K562 (cell line): ENCODE results near the gene SMAD3. TPM values are rescaled to one million over a fixed set of nuclear protein-coding genes. Genes with fewer than 3 reads are reported as not detected.
A peak's percentile ranks its signal among the peaks of the same experiment; 100 is the strongest.

Source experiments
- ATAC-seq: fragments of 200-7000 bp; cut with Tn5 transposase; 3 replicates; pipeline ENCODE4 v1.9.1; 2020; ENCODE audit warnings: moderate library complexity
- BruUV-seq: library from RNA; stranded (reverse); fragments of 400-500 nt; replicated peaks from 2 replicates; lab custom pipeline; 2021; lab: Mats Ljungman, UMichigan
- CTCF ChIA-PET: fragments of 300-600 bp; formaldehyde crosslinking; extraction: SDS; loops from one replicate; lab custom pipeline; 2021; ENCODE audit warnings: low intra/inter-chr PET ratio; lab: Yijun Ruan, JAX
- POLR2A ChIA-PET: fragments of 300-600, 350-650 bp; sonication (Branson Sonifier 250); formaldehyde crosslinking; extraction: SDS; loops from one replicate; lab custom pipeline; 2021; ENCODE audit warnings: antibody characterized with exemption, inconsistent platforms; lab: Yijun Ruan, JAX
- DNase-seq, 4 experiments: peaks; one replicate each; pipeline versions ENCODE4 v3.0.0 to v3.0.0-alpha.2; 2011 to 2018; ENCODE audit warnings: low spot score in 3 of 4, mixed read lengths in 3 of 4; ENCODE audit errors: extremely low read depth in 1 of 4
- FAIRE-seq: peaks from 2 replicates; lab custom pipeline; 2011; peaks lifted over from hg19 to GRCh38; lab: Jason Lieb, UNC
- H2AFZ ChIP-seq: 2 replicates; pipeline ENCODE4 v1.6.0; 2011; ENCODE audit warnings: low read depth, low read length, control low read depth, inconsistent platforms
- H3K27ac ChIP-seq: fragments of 200-600 bp; 3 replicates; pipeline ENCODE4 v1.8.0; 2011; ENCODE audit warnings: low read depth, mild to moderate bottlenecking, control low read depth, inconsistent platforms, low read length, moderate library complexity, mixed read lengths; ENCODE audit errors: extremely low read depth
- H3K27me3 ChIP-seq, 2 experiments: fragments of 300-600 bp in 1 of 2; 2 replicates in 1 of 2; 3 replicates in 1 of 2; pipeline versions ENCODE4 v1.6.0 to v1.8.0; 2011; ENCODE audit warnings: inconsistent platforms in 2 of 2, low read length in 2 of 2, mild to moderate bottlenecking in 1 of 2, mixed read lengths in 1 of 2, moderate library complexity in 1 of 2; ENCODE audit not compliant: control insufficient read depth in 2 of 2, insufficient read depth in 2 of 2
- H3K36me3 ChIP-seq: fragments of 300-600 bp; 3 replicates; pipeline ENCODE4 v1.8.0; 2011; ENCODE audit warnings: mild to moderate bottlenecking, low read length, inconsistent platforms; ENCODE audit not compliant: control insufficient read depth, insufficient read depth
- H3K4me1 ChIP-seq, 2 experiments: fragments of 200-600 bp in 1 of 2; replicated peaks in 1 of 2; 2 replicates in 1 of 2; 3 replicates in 1 of 2; pipeline versions ENCODE4 v1.5.1 to v1.8.0; 2011; ENCODE audit warnings: inconsistent platforms in 2 of 2, low read length in 2 of 2, mild to moderate bottlenecking in 1 of 2, mixed read lengths in 1 of 2, moderate library complexity in 1 of 2; ENCODE audit not compliant: control insufficient read depth in 2 of 2, insufficient read depth in 2 of 2
- H3K4me2 ChIP-seq: 2 replicates; pipeline ENCODE4 v1.6.1; 2011; ENCODE audit warnings: low read length, control low read depth, inconsistent platforms, mixed read lengths; ENCODE audit not compliant: insufficient read depth
- H3K4me3 ChIP-seq: fragments of 200-600 bp; sonication (generic), shearing (Covaris generic); 2 replicates; pipeline ENCODE4 v1.5.1; 2016; ENCODE audit warnings: control low read depth, inconsistent platforms
- H3K79me2 ChIP-seq: fragments of 200-600 bp; 3 replicates; pipeline ENCODE4 v1.8.0; 2011; ENCODE audit warnings: low read length, inconsistent platforms; ENCODE audit not compliant: control insufficient read depth, insufficient read depth
- H3K9ac ChIP-seq, 2 experiments: 2 replicates each; pipeline versions ENCODE4 v1.6.0 to v1.6.1; 2011; ENCODE audit warnings: low read depth in 2 of 2, low read length in 2 of 2, control low read depth in 1 of 2, inconsistent platforms in 1 of 2, mild to moderate bottlenecking in 1 of 2, mixed read lengths in 1 of 2; ENCODE audit not compliant: insufficient read depth in 1 of 2
- H3K9me1 ChIP-seq: one replicate; pipeline ENCODE4 v1.6.0; 2011; ENCODE audit warnings: inconsistent platforms, mild to moderate bottlenecking, low read length, moderate library complexity; ENCODE audit not compliant: control insufficient read depth, insufficient read depth
- H3K9me3 ChIP-seq: replicated peaks from 2 replicates; pipeline ENCODE4 v1.5.1; 2011; ENCODE audit warnings: low read depth, low read length, inconsistent platforms; ENCODE audit not compliant: control insufficient read depth, insufficient read depth
- H4K20me1 ChIP-seq: replicated peaks from 2 replicates; pipeline ENCODE4 v1.6.1; 2011; ENCODE audit warnings: low read length, inconsistent platforms, mixed read lengths; ENCODE audit not compliant: control insufficient read depth, insufficient read depth
- CEBPG ChIP-seq, 3 experiments: fragments of 200-800 bp in 1 of 3; sonication (Bioruptor generic) in 1 of 3; sonication (generic) in 1 of 3; formaldehyde crosslinking in 1 of 3; IDR thresholded peaks in 2 of 3; conservative IDR thresholded peaks in 1 of 3; 2 replicates each; pipeline versions ENCODE4 v1.6.1 to v1.8.0; 2016 to 2022; ENCODE audit warnings: missing compliant biosample characterization in 2 of 3, missing genetic modification characterization in 2 of 3, mild to moderate bottlenecking in 1 of 3, missing genetic modification reagents in 1 of 3
- EP400 ChIP-seq: fragments of 450-650 bp; IDR thresholded peaks from 2 replicates; pipeline ENCODE4 v1.6.1; 2017; ENCODE audit warnings: antibody characterized with exemption, mild to moderate bottlenecking, moderate library complexity
- HNRNPLL ChIP-seq: fragments of 200-400 bp; formaldehyde crosslinking; IDR thresholded peaks from 2 replicates; pipeline ENCODE4 v1.6.1; 2017; ENCODE audit warnings: low read length, low read depth, mild to moderate bottlenecking; ENCODE audit not compliant: poor library complexity, severe bottlenecking
- MAZ ChIP-seq, 2 experiments: fragments of 450-650 bp in 1 of 2; sonication (generic) in 1 of 2; formaldehyde crosslinking; IDR thresholded peaks in 1 of 2; conservative IDR thresholded peaks in 1 of 2; 2 replicates each; pipeline versions ENCODE4 v1.4.0 to v1.5.0; 2020; ENCODE audit warnings: mild to moderate bottlenecking in 1 of 2, missing genetic modification reagents in 1 of 2
- NEUROD1 ChIP-seq: fragments of 150-350 bp; IDR thresholded peaks from 2 replicates; pipeline ENCODE4 v1.6.1; 2014; ENCODE audit warnings: borderline replicate concordance, low read length, low read depth; ENCODE audit not compliant: partially characterized antibody
- NFATC3 ChIP-seq: fragments of 450-650 bp; IDR thresholded peaks from 2 replicates; pipeline ENCODE4 v1.6.1; 2017; ENCODE audit warnings: mild to moderate bottlenecking
- NR1H2 ChIP-seq: sonication (generic); formaldehyde crosslinking; IDR thresholded peaks from 2 replicates; pipeline ENCODE4 v1.4.0; 2020; ENCODE audit warnings: mild to moderate bottlenecking, missing genetic modification reagents
- PTBP1 ChIP-seq: fragments of 200-400 bp; formaldehyde crosslinking; IDR thresholded peaks from 2 replicates; pipeline ENCODE4 v1.6.1; 2017; ENCODE audit warnings: low read depth, low read length
- PTRF ChIP-seq: fragments of 450-650 bp; IDR thresholded peaks from 2 replicates; pipeline ENCODE4 v1.6.1; 2016; ENCODE audit warnings: mild to moderate bottlenecking, missing genetic modification characterization, missing compliant biosample characterization
- SMARCA5 ChIP-seq: fragments of 450-650 bp; IDR thresholded peaks from 2 replicates; pipeline ENCODE4 v1.6.1; 2016
- ZBTB7A ChIP-seq: IDR thresholded peaks from 2 replicates; pipeline ENCODE4 v1.6.1; 2011; ENCODE audit warnings: low read depth, mild to moderate bottlenecking, low read length, moderate library complexity, borderline replicate concordance; ENCODE audit not compliant: control insufficient read depth
- ZFP36 ChIP-seq: fragments of 150-350 bp; IDR thresholded peaks from 2 replicates; pipeline ENCODE4 v1.6.1; 2018; ENCODE audit warnings: low read length, low read depth; ENCODE audit not compliant: partially characterized antibody
- ZNF263 ChIP-seq: sonication (generic); formaldehyde crosslinking; IDR thresholded peaks from 2 replicates; pipeline ENCODE4 v1.8.0; 2022; ENCODE audit warnings: mild to moderate bottlenecking, missing genetic modification reagents, borderline replicate concordance
- ZSCAN29 ChIP-seq: fragments of 450-650 bp; IDR thresholded peaks from 2 replicates; pipeline ENCODE4 v1.6.1; 2017
- WGBS: fragments of 100-300 bp; shearing (Covaris generic); methylation state at CpG from one replicate; pipeline ENCODE4 v1.1.6; 2016; ENCODE audit warnings: low coverage, mixed read lengths; ENCODE audit not compliant: insufficient coverage; ENCODE audit errors: missing lambda C conversion rate; 5-methylcytosine and 5-hydroxymethylcytosine counted together
- in situ Hi-C: fragments of 300-500 bp; cut with MboI; formaldehyde crosslinking; loops from 4 replicates; pipeline ENCODE4 v1.15.0; 2018; ENCODE audit warnings: inconsistent platforms, mixed read lengths
- intact Hi-C: fragments of 100-400 bp; cut with micrococcal nuclease; formaldehyde crosslinking; loops from 2 replicates; pipeline ENCODE4 v1.14.2; 2022
- polyA plus RNA-seq, 8 experiments: library from polyadenylated mRNA; depleted of rRNA in 4 of 8; stranded (reverse) in 5 of 8; unstranded in 3 of 8; fragments of >200 nt; fragmentation: Nextera tagmentation in 2 of 8; fragmentation: Illumina TruSeq in 1 of 8; extraction: Ambion mirVana in 2 of 8; extraction: Trizol in 1 of 8; gene quantifications; 2 replicates each; pipeline versions ENCODE4 v1.2.1 to v1.2.3, GENCODE V29; 2011 to 2014; ENCODE audit warnings: inconsistent platforms in 1 of 8, missing spikeins in 1 of 8
- total RNA-seq, 7 experiments: library from RNA; depleted of rRNA in 6 of 7; stranded (reverse); fragments of >200 nt in 6 of 7; fragmentation: Illumina TruSeq in 2 of 7; extraction: Trizol in 2 of 7; gene quantifications; 2 replicates each; pipeline versions ENCODE4 v1.2.1 to v1.2.3, GENCODE V29; 2011 to 2021; ENCODE audit warnings: low replicate concordance in 1 of 7
- TF ChIP-seq, protein P1 (sequence below): fragments of 250-450 bp; sonication (Bioruptor Pico); IDR thresholded peaks from 2 replicates; pipeline ENCODE4 v1.4.0; 2020; ENCODE audit warnings: mild to moderate bottlenecking
- TF ChIP-seq, protein P2 (sequence below): fragments of 250-450 bp; sonication (Bioruptor Pico); IDR thresholded peaks from 2 replicates; pipeline ENCODE4 v1.6.1; 2021; ENCODE audit warnings: mild to moderate bottlenecking
- TF ChIP-seq, protein P3 (sequence below): fragments of 250-450 bp; sonication (Bioruptor Pico); IDR thresholded peaks from 2 replicates; pipeline ENCODE4 v1.8.0; 2021; ENCODE audit warnings: moderate library complexity, mild to moderate bottlenecking, inconsistent platforms
- TF ChIP-seq, protein P4 (sequence below): sonication (generic); formaldehyde crosslinking; IDR thresholded peaks from 2 replicates; pipeline ENCODE4 v1.8.1; 2022; ENCODE audit warnings: missing genetic modification reagents

Gene SMAD3
- total and polyA plus RNA-seq, 9 of the 15 experiments (the other 6 are each of a cell fraction or from before 2014, with no cell fraction given) = 4.3 to 39.2 (median 11.1) TPM

DNA sequence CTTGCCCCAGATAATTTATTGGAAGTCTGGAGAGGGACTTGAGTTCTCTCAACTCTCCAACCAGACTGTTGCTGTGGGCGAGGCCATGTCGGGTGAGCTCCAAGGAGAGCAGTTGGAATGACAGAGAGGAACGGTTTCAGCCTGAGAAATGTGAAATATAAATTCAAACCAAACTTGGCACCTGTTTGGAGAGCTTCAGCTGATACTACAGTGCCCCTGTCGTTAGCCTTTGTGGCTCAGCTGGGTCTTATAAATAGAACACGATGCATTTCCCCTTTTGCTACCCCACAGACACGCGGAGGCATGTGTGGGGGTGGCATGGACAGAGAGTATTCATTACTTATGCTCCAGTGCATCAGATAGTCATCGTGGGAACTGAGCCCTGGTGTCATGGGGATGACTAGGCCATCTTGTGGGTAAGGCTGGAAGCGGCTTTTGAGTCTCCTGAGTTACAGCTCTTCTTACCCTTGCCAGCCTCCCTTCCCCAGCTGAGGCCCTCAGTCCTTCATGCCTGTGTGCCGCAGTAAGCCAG lies 15.6 kb downstream of the SMAD3 start:
- DNase-seq (peak in 3 of 4 experiments; percentile 46 to 78 (median 77)), ATAC-seq (peak; percentile 54)
- peak overlapping the region; percentile 69 for H3K27ac ChIP-seq
- TF ChIP-seq ZBTB7A (no peak), NFATC3 (no peak), NR1H2 (CRISPR knock-in tag) (no peak), CEBPG (CRISPR knock-in tag; IDR thresholded peaks at IDR 0.05) (no peak), CEBPG (tag; conservative IDR thresholded peaks at IDR 0.05 in 1 of 2, IDR thresholded peaks at IDR 0.05 in 1 of 2) (no peak), PTBP1 (no peak), ZSCAN29 (no peak), PTRF (tag) (no peak), ZNF263 (CRISPR knock-in tag) (peak; percentile 32; the same call in 1 of the 2 replicates), HNRNPLL (no peak), MAZ (CRISPR knock-in tag; conservative IDR thresholded peaks at IDR 0.05 in 1 of 2, IDR thresholded peaks at IDR 0.05 in 1 of 2) (peak in 1 of 2 experiments; percentile 56; a peak in 1 of 4 replicates), ZFP36 (no peak), EP400 (peak; percentile 18; the same call in 1 of the 2 replicates), SMARCA5 (no peak), NEUROD1 (no peak)
- TF ChIP-seq, protein P1, sequence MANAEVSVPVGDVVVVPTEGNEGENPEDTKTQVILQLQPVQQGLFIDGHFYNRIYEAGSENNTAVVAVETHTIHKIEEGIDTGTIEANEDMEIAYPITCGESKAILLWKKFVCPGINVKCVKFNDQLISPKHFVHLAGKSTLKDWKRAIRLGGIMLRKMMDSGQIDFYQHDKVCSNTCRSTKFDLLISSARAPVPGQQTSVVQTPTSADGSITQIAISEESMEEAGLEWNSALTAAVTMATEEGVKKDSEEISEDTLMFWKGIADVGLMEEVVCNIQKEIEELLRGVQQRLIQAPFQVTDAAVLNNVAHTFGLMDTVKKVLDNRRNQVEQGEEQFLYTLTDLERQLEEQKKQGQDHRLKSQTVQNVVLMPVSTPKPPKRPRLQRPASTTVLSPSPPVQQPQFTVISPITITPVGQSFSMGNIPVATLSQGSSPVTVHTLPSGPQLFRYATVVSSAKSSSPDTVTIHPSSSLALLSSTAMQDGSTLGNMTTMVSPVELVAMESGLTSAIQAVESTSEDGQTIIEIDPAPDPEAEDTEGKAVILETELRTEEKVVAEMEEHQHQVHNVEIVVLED (CRISPR knock-in tag) = no peak
- TF ChIP-seq, protein P2, sequence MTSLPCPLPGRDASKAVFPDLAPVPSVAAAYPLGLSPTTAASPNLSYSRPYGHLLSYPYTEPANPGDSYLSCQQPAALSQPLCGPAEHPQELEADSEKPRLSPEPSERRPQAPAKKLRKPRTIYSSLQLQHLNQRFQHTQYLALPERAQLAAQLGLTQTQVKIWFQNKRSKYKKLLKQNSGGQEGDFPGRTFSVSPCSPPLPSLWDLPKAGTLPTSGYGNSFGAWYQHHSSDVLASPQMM (CRISPR knock-in tag) = no peak
- TF ChIP-seq, protein P3, sequence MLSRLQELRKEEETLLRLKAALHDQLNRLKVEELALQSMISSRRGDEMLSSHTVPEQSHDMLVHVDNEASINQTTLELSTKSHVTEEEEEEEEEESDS (CRISPR knock-in tag) = no peak
- TF ChIP-seq, protein P4, sequence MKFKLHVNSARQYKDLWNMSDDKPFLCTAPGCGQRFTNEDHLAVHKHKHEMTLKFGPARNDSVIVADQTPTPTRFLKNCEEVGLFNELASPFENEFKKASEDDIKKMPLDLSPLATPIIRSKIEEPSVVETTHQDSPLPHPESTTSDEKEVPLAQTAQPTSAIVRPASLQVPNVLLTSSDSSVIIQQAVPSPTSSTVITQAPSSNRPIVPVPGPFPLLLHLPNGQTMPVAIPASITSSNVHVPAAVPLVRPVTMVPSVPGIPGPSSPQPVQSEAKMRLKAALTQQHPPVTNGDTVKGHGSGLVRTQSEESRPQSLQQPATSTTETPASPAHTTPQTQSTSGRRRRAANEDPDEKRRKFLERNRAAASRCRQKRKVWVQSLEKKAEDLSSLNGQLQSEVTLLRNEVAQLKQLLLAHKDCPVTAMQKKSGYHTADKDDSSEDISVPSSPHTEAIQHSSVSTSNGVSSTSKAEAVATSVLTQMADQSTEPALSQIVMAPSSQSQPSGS = no peak

More for the DNA sequence above, 15.6 kb downstream of the SMAD3 start:
- intact Hi-C loops = loop anchor here (5.0 kb wide), 1 partner anchor 129 kb away; no protein-coding TSS in a partner anchor
- no peaks in the 10 kb centered on the region for H3K9me1 ChIP-seq
- H2AFZ ChIP-seq = peak overlapping the region; percentile 43; the same call in 1 of the 2 replicates
- H3K9me3 ChIP-seq = peaks cover 5% of the 10 kb centered on the region; the same call in 1 of the 2 replicates
- 18% methylated on average over 10 of the region's 10 CpGs for WGBS
- H3K4me3 ChIP-seq = no peak overlapping the region
- peak; percentile 69 for FAIRE-seq
- H4K20me1 ChIP-seq = no peaks in the 10 kb centered on the region
- in situ Hi-C loops = no loop called here
- H3K79me2 ChIP-seq = peaks cover 92% of the 10 kb centered on the region
- ChIA-PET POLR2A (interaction anchor here (1.1 to 5.0 kb wide), 4 partner anchors 9 to 43 kb away, joined by 3 to 40 read pairs (median 4); no protein-coding TSS in a partner anchor), CTCF (no interaction called here)
- H3K27me3 ChIP-seq = no peaks in the 10 kb centered on the region
- peaks cover 14 to 69% of the 10 kb centered on the region in 2 experiments for H3K4me1 ChIP-seq
- peaks cover 17% of the 10 kb centered on the region; the same call in 2 of the 3 replicates for H3K36me3 ChIP-seq
- peak overlapping the region; percentile 42 for H3K4me2 ChIP-seq
- no TSS peak for BruUV-seq
- H3K9ac ChIP-seq = peak overlapping the region in 1 of 2 experiments; percentile 7; a peak in 1 of 4 replicates
